ENCODE data around the gene VPS52. TPM values are rescaled to one million over a fixed set of nuclear protein-coding genes. Genes with fewer than 3 reads are reported as not detected.

Gene VPS52, protein sequence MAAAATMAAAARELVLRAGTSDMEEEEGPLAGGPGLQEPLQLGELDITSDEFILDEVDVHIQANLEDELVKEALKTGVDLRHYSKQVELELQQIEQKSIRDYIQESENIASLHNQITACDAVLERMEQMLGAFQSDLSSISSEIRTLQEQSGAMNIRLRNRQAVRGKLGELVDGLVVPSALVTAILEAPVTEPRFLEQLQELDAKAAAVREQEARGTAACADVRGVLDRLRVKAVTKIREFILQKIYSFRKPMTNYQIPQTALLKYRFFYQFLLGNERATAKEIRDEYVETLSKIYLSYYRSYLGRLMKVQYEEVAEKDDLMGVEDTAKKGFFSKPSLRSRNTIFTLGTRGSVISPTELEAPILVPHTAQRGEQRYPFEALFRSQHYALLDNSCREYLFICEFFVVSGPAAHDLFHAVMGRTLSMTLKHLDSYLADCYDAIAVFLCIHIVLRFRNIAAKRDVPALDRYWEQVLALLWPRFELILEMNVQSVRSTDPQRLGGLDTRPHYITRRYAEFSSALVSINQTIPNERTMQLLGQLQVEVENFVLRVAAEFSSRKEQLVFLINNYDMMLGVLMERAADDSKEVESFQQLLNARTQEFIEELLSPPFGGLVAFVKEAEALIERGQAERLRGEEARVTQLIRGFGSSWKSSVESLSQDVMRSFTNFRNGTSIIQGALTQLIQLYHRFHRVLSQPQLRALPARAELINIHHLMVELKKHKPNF
- 32.3 and 56.1 TPM in 2 replicates for total RNA-seq

DNA sequence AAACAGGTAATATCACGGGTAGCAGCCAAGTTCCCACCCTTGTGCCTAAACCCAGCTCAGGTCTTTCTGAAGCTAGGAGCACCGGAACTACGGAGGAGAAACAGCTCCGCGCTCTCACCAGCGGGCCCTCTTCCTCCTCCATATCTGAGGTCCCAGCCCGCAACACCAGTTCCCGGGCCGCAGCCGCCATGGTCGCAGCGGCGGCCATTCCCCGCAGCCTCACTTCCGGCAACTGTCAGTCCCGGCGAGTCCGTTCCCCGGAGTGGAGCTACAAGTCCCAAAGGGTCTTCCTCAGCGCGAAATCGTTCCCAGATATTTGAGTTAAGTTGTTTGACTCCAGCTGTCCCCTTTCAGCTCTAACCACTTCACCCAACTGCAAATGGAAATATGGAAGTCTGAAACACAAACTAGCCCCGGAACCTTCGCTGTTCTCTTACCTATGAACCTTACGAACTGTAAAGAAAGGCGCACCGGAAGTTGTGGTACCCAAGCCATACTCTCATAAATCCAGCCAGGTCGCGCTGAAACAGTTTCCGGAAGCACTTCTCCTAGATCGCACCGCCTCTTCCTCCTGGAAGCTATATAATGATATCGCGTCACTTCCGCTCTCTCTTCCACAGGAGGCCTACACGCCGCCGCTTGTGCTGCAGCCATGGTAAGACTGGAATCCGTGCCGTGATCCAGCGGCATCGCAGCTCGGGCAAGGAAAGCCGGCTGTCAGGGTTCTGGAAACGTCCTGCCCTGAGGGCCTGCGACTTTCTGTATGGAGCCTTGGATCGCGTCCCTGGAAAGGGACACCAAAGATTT lies at the start of gene VPS52, which contains the start of gene RPS18:
TSS of gene VPS52 (minus strand) at position 409 of the 807 bp plus-strand sequence. CDS start at position 208, 201 bp downstream.
TSS of gene RPS18 (plus strand) at position 608 of the 807 bp plus-strand sequence. CDS start at position 653, 45 bp downstream.
- peak; percentile 96 for DNase-seq (ENCODE audit: low read depth)
- TF ChIP-seq, protein P1, sequence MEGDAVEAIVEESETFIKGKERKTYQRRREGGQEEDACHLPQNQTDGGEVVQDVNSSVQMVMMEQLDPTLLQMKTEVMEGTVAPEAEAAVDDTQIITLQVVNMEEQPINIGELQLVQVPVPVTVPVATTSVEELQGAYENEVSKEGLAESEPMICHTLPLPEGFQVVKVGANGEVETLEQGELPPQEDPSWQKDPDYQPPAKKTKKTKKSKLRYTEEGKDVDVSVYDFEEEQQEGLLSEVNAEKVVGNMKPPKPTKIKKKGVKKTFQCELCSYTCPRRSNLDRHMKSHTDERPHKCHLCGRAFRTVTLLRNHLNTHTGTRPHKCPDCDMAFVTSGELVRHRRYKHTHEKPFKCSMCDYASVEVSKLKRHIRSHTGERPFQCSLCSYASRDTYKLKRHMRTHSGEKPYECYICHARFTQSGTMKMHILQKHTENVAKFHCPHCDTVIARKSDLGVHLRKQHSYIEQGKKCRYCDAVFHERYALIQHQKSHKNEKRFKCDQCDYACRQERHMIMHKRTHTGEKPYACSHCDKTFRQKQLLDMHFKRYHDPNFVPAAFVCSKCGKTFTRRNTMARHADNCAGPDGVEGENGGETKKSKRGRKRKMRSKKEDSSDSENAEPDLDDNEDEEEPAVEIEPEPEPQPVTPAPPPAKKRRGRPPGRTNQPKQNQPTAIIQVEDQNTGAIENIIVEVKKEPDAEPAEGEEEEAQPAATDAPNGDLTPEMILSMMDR (IDR thresholded peaks at IDR 0.05; ENCODE audit: insufficient read depth, low read length, poor library complexity, severe bottlenecking): no peak
- peaks cover 3% of the 10 kb centered on the region for H3K36me3 ChIP-seq (ENCODE audit: control insufficient read depth, insufficient read depth, low read length)
- H3K27me3 ChIP-seq (ENCODE audit: control insufficient read depth, insufficient read depth, low read length): no peaks in the 10 kb centered on the region
- peak within 1 kb of the TSS; percentile 69 for H3K4me3 ChIP-seq (ENCODE audit: low read depth, low read length)

DNA sequence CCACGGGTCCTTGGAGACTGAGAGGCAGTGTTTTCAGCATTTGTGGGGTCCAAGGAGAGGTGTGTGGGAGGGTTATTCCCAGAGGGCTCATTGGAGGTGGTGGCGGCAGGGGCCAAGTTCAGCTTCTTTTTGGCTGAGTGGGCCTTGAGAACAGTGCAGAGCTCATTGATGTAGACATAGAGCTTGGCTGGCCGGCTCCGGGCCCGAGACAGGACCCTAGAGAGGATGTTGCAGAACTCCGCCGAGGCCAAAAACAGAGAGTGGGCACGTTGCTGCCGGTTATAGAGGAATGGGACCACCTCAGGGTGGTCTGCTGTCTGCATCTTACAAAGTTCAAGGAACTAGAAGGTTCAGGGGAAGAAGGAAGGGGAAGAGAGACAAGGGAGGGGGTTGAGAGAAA lies 49.6 kb upstream of the VPS52 start:
- TF ChIP-seq, protein P1 (IDR thresholded peaks at IDR 0.05; ENCODE audit: insufficient read depth, low read length, poor library complexity, severe bottlenecking): no peak

DNA sequence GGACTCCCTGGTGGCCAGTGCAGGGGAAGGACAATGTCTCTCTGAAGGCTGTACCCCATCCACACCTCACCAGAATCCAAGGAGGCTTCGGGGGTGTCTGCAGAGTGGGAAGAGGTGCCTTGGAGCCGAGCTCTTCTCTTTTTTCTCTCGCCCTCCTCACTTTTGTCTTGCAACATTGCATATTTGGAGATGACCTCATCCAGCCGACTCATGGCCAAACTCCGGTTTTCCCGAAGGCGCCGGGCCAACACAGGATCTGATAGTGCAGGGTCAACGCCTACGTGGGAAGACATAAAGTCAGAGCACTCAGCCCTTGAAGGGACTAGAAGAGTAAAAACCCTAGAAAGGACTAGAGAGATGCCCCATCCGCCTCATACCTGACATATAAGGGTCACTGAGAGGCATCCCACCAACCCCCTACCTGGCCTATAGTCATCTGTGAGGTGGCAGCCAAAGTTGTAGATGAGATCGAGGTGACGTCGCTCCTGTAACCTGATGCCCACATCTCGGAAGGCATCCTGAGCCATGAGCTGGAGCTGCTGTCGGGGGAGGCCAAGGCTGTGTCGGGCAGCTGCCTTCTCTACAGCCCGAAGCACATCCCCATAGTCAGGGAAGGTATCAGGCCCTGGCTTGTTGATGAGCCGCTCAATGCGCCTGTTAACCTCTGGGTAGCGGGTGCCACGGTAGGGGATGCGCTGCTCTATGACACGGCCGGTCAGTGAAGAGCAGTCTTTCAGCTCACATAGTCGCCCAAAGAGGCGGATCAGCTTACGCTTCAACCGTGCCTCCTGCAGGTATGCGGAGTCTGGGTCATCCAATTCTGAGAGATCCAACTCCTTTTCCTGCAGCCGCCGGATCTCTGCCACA lies 48.9 kb upstream of the VPS52 start:
- no peaks in the 10 kb centered on the region for H3K27me3 ChIP-seq (ENCODE audit: control insufficient read depth, insufficient read depth, low read length)
- TF ChIP-seq, protein P1 (IDR thresholded peaks at IDR 0.05; ENCODE audit: insufficient read depth, low read length, poor library complexity, severe bottlenecking): no peak
- no peak overlapping the region for H3K4me3 ChIP-seq (ENCODE audit: low read depth, low read length)
- H3K36me3 ChIP-seq (ENCODE audit: control insufficient read depth, insufficient read depth, low read length): peaks cover 8% of the 10 kb centered on the region
- no peak for DNase-seq (ENCODE audit: low read depth)

More for the DNA sequence above, 49.6 kb upstream of the VPS52 start:
- H3K4me3 ChIP-seq (ENCODE audit: low read depth, low read length): no peak overlapping the region
- DNase-seq (ENCODE audit: low read depth): no peak
- peaks cover 8% of the 10 kb centered on the region for H3K36me3 ChIP-seq (ENCODE audit: control insufficient read depth, insufficient read depth, low read length)
- H3K27me3 ChIP-seq (ENCODE audit: control insufficient read depth, insufficient read depth, low read length): no peaks in the 10 kb centered on the region

DNA sequence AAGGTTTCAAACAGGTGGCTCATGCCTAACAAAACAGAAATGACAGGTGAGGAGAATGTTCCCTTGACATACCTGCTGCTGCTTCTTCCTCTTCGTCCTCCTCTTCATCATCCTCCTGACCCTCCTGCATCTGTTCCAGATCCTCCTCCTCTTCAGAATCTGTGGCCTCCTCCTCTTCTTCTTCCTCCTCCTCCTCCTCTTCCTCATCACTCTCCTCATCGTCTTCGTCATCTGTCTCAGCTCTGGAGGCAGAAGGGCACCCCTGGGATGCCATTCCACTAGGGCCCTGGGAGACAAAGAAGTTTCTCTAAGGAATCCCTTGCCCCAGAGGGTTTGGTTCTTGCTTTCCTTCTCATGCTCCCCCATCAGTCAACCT lies 48.3 kb upstream of the VPS52 start:
- Histone ChIP-seq H3K36me3 (ENCODE audit: control insufficient read depth, insufficient read depth, low read length) (peaks cover 8% of the 10 kb centered on the region), H3K4me3 (ENCODE audit: low read depth, low read length) (no peak overlapping the region), H3K27me3 (ENCODE audit: control insufficient read depth, insufficient read depth, low read length) (no peaks in the 10 kb centered on the region)
- TF ChIP-seq, protein P1 (IDR thresholded peaks at IDR 0.05; ENCODE audit: insufficient read depth, low read length, poor library complexity, severe bottlenecking): no peak
- no peak for DNase-seq (ENCODE audit: low read depth)

Measured in kidney epithelial cell (primary cell).